GM18519 (cell line): Measurements from ENCODE around the gene CDKN2AIPNL.
"Not testable (repeated sequence)": the region's sequence is repeated elsewhere in the genome, so short reads cannot be mapped to it uniquely, and the experiment has no call there.

ENCODE experiments used
- ATAC-seq: cut with Tn5 transposase; IDR thresholded peaks from one replicate; pipeline ENCODE4 v1.9.1; 2021; ENCODE audit warnings: mild to moderate bottlenecking, moderate library complexity; ENCODE audit not compliant: unreplicated experiment, low FRiP score

The CDKN2AIPNL gene

DNA sequence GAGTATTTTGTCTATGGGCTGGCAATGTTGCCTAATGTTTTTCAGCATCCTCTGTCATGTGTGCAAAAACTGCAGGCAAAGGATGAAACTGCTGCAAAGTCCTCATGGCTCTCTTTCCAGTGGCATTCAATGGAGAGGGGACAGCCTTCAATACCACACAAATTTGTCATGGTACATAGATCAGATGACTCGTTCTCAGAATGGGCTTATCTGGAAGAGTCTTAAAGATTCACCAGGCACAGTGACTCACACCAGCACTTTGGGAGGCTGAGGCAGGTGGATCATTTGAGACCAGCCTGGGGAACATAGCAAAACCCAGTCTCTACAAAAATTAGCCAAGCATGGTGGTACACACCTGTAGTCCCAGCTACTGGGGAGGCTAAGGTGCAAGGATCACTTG lies 5.3 kb downstream of the CDKN2AIPNL start:
- ATAC-seq, result no peak

DNA sequence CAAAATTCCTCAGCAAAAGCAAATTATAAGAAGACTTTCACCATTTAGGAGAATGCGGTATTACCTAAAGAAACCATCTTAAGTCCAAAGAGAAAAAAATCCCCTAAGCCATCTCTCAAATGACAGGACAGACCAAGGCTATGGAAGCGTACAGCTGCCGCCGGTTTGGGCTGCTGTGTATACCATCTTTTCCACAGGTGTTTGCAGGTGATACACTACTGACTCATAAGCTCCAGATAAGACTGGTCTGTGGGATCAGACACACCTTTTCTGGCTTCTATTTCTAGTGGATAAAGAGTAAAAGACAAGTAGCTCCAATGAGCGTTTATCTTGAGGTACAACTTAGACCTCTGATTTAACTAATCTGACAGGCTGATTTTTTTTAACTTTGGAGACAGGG lies 7.7 kb downstream of the CDKN2AIPNL start:
- ATAC-seq, result no peak

DNA sequence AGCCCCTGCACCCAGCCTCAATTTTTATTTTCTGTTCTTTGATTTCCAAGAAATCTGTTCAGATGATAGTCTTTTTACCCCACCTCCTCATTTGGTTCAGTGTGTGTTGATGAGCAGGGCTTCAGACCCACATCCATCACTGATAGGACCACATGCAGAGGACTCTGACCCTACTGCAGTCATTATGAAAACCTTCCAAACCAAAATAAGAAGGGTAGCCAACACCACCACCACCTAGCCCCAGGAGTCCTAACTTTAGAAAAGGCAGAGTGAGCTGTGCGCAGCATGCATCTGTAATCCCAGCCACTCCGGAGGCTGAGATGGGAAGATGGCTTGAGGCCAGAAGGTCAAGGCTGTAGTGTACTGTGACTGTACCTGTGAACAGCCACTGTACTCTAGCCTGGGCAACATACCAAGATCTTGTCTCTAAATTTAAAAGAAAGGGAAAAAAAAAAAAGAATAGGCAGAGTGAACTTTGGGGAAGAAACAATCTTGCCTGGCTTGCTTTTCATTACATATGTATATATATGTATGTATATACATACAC lies 13.0 kb downstream of the CDKN2AIPNL start:
- ATAC-seq, result no peak

DNA sequence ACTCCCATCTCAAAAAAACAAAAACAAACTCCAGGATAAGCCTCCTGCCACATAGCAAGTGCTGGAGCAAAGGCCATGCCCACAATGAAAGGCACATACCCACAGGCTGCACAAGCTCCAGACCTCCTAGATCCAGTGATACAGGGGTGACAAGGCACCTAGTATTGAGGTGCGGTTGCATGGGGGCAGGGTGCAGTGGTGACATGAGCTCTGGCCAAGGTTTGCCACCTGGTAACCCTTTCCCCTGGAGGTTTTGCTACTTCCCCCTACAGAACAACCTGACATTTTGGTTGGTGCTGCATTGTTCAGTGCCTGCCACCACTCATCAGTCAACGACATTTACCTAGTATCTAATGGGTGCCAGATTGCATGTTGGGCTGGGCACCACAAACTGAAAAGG lies 14.5 kb downstream of the CDKN2AIPNL start:
- no peak for ATAC-seq

DNA sequence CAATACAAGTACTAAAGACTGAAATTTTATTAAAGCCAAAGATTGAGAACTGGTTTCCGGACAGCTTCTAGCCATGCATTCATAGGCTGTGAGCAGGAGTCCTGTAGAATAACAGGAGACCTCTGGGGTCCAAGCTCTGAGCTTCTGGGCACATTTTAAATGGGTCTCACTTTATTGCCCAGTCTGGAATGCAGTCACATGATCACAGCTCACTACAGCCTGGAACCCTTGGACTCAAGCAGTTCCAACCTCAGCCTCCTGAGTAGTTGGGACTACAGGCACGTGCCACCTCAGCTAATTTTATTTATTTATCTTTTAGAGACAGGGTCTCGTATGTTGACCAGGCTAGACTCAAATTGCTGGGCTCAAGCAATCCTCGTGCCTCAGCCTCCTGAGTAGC lies 15.4 kb downstream of the CDKN2AIPNL start:
- ATAC-seq, result no peak

GRCh38 chr5:134394932-134395331 lies 16.7 kb downstream of the CDKN2AIPNL start:
- ATAC-seq, result no peak

DNA sequence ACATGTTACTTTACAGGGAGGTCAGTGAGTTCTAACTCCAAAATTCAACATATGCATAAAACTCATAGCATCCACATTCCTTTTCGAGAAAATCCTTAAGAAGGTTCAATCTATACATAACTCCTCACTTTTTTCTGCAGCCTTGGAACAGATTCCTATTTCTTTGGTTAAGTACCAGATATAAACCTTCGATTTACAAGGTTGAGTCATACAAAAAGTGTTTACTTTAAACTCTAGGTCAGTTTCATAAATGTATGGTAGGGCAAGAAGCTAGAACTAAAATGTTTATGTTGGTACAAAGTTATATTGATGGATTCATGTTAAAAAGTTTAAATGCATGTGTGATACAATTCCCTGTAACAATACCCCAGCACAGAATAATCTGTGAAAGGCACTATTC lies 19.4 kb downstream of the CDKN2AIPNL start:
- ATAC-seq, result no peak

GRCh38 chr5:134387443-134387842 lies 24.2 kb downstream of the CDKN2AIPNL start:
- no peak for ATAC-seq

DNA sequence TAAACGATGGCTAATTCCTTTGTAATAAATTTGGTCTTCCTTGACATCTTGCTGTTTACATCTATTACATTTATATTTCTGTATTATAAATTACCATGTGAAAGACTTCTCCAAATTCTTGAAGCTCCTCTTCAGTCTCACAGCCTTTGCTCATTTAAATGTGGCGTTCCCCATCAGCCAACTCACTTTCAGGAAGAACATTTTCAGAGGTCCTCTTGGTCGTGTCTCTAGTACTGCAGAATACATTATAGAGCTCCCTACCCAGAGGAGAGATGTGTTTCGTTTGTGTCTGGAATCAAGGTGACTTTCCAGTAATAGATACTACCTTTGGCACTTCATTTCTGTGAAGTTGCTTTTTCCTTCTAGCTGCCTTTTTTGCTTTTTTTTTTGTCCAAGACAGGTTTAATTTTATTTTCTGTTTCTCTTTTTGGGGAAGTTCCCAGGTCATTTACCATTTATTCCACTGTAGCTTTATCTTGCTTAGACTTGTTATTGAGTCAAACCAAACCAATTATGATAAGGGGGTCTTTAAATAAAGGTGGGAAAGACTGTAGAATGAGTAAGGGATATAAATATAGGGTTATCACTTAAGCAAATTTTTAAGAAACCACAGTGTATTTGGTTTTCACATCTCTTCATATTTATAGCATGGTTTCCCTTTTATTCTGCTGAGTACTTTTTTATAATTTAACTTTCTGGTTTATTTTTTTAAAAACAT lies 27.5 kb downstream of the CDKN2AIPNL start:
- no peak for ATAC-seq

DNA sequence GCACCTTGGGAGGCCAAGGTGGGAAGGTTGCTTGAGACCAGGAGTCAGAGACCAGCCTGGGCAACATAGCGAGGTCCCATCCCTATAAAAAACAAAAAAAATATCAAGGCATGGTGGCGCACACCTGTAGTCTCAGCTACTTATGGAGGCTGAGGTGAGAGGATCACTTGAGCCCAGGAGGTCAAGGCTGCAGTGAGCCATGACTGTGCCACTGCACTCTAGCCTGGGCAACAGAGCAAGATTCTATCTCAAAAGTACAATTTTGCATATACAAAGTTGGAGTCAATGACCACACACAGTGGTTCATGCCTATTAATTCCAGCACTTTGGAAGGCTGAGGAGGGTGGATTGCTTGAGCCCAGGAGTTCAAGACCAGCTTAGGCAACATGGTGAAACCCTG lies 29.5 kb downstream of the CDKN2AIPNL start:
- not testable (repeated sequence) for ATAC-seq

DNA sequence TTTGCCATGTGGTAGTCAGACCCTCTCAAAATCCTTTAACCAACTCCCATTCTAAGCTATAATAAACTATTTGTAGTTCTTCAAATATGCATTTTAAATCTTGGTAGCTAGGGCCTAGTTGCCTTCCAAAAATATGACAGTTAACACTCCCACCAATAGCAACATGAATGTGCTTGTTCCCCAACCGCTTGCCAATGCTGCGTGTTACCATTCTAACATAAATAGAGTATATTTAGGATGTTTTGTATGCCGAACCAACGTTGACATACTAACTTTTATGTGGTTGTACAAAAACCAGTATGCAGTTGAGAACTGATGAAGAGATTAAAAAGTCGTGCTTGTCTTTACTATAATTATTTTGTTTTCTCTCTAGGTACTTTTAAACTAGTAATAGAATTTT lies 31.3 kb downstream of the CDKN2AIPNL start:
- no peak for ATAC-seq

- ATAC-seq, result no peak
Measured at GRCh38 chr5:134374232-134374631, 37.4 kb downstream of the CDKN2AIPNL start.

DNA sequence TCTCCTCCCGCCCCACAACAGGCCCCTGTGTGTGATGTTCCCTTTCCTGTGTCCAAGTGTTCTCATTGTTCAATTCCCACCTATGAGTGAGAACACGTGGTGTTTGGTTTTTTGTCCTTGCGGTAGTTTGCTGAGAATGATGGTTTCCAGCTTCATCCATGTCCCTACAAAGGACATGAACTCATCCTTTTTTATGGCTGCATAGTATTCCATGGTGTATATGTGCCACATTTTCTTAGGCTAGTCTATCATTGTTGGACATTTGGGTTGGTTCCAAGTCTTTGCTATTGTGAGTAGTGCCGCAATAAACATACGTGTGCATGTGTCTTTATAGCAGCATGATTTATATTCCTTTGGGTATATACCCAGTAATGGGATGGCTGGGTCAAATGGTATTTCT lies 38.0 kb downstream of the CDKN2AIPNL start:
- not testable (repeated sequence) for ATAC-seq

DNA sequence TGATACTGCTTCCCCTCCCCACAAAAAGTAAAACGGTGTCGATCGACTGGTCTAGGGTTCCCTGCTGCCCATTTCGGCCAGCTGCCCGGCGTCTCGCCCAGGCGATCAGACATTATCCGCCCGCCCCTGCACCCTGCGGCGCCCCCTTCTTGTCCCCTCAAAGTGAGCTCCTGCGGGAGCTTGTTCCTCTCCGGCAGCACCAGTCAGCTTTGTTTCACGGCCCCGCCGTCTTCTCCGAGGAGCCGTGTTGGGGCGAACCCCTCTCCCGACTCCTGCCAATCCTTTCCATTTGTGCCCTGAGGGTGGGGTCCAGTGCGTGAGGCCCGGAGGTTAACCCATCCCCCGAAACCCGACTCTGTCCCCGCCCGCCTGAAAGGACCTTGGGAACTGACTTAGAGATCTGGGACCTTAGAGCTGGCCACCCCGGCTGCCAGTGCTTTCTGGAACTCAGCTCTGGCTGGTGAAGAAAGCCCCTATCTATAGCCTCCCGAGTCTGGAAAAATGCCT lies 39.8 kb downstream of the CDKN2AIPNL start:
- no peak for ATAC-seq

DNA sequence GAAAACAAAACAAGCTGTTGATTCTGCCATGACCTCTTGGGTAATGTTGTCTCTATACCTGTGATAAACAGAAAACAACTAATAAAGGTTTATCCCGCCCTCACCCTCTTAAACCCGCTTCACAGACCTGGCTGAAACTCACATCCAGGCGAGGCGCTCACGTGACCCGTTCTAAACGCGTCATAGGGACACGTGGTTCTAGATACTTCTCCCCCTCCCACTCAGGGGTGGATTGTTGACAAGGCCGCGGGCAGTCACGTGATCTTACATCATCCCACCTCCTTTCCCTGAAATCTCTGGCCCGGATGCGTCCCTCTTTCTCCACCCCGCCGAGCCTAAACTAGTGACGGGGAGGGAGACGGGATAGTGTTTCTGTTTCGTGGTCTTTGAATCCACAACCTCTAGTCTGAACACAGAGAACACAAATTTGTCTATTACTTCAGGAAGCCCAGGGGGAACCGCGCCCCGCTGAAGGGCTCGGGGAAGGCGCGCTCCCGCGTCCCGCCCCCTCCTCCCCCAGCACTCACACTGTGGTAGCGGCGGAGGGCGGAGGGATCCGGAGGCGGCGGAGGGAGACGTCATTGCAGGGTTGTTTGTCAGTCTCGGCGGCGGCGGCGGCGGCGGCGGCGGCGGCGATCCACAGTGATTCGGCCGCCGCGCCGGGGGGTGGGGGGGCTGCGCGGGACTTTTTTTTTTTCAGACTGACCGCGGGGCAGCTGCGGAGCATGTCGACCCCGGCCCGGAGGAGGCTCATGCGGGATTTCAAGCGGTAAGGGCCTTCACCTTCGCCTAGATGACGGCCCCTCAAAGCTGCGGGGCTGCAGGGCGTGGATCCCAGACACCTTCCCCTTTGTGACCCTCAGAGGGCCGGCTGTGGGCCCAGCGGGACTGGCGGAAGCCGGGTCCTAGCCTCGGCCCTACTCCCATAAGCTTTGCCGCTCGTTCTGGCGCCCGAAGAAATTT lies 40.5 kb downstream of the CDKN2AIPNL start, which contains the start of gene UBE2B:
Gene UBE2B (plus strand): TSS at position 699 of the 963 bp plus-strand sequence. CDS start 27 bp downstream, at position 726.
- ATAC-seq, result peak; percentile 62

DNA sequence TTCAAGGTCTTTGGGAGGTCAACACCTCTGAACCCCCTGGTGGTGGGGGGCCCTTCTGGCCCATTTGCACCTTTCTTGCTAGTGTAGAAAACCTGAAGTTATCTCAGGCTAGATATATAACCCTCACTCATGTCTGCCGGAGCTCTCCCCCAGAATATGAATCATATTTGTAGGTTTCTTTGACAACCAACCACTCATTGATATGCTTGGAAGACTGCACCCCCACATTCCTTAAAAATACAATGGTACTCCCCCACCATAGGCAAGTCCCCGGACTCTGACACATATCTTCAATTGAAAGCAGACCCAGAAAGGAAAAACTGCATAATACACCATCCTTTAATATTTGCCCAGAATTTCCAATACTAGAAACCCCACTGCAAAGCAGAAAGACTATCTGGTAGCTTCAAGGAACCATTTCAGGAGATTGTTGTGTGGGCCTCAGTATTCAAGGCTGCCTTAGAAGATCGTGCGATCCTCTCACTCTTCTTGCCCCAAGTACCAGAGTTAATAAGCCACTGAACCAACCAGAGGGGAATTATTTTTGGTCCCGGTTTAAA lies 41.3 kb downstream of the CDKN2AIPNL start:
- ATAC-seq, result peak; percentile 9

GRCh38 chr5:134365604-134366003 lies 46.1 kb downstream of the CDKN2AIPNL start:
- no peak for ATAC-seq

DNA sequence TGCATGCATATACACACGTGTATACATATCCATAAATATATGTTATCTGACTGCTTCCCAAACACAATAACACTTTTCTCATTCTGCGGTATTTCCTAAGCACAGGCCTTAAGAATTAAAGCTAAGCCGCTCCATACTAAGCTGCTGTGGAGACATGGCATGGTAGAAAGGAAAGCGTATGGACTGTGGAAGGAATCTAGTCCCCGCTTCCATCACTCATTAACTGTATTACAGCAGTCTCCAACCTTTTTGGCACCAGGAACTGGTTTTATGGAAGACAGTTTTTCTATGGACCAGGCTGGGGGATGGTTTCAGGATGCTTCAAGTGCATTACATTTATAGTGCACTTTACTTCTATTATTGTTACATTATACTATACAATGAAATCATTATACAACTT lies 56.0 kb downstream of the CDKN2AIPNL start:
- ATAC-seq, result no peak
